GM10266 (cell line): Measurements from ENCODE around the gene IL34.
A peak's percentile ranks its signal among the peaks of the same experiment; 100 is the strongest.

Source experiments
- DNase-seq: peaks from one replicate; pipeline ENCODE4 v3.0.0; 2012; ENCODE audit errors: extremely low spot score
- TF ChIP-seq, protein P1 (sequence below): IDR thresholded peaks from 2 replicates; pipeline ENCODE4 v1.5.1; 2012; ENCODE audit warnings: mild to moderate bottlenecking, low read depth; ENCODE audit not compliant: control insufficient read depth, insufficient read depth; ENCODE audit errors: missing control alignments

Gene IL34

DNA sequence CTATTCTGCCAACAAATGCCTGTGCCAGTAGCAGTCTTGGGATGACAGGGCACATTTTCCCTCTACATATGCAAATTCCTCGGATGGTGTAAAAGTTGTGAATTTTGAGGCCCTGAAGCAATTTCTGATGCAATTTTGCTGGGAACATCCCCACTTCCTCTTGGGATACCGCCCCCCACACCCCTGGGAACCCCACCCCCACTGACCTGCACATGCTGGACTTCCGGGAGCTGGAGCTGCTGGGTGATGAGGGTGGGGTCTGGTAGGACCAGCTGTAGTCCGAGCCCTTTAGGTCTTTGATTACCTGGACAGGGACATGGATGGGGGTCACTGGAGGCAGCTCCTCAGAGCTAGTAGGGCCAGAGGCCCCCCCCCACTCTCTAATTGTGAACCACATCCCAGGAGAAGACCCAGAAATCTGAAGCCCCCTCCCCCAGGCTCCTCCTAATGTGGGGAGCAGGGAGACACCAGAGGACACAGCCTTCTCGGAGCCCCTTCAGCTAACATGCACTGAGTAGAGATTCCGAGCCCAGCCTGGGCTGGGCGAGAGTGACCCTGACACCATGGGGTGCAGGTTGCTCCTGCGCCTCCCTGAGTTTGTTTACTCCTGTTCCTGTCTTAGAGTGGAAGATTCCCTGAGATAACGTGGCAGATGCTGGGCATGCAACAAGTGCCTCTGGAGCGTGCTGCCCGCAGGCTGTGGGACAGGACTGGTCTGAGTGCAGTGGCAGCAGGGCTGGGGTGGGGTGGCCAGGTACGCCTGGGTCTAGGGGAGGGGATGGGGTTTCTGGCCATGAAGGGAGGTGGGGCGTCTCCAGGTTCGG is 30.5 kb downstream of the IL34 start:
- DNase-seq = no peak
- TF ChIP-seq, protein P1, sequence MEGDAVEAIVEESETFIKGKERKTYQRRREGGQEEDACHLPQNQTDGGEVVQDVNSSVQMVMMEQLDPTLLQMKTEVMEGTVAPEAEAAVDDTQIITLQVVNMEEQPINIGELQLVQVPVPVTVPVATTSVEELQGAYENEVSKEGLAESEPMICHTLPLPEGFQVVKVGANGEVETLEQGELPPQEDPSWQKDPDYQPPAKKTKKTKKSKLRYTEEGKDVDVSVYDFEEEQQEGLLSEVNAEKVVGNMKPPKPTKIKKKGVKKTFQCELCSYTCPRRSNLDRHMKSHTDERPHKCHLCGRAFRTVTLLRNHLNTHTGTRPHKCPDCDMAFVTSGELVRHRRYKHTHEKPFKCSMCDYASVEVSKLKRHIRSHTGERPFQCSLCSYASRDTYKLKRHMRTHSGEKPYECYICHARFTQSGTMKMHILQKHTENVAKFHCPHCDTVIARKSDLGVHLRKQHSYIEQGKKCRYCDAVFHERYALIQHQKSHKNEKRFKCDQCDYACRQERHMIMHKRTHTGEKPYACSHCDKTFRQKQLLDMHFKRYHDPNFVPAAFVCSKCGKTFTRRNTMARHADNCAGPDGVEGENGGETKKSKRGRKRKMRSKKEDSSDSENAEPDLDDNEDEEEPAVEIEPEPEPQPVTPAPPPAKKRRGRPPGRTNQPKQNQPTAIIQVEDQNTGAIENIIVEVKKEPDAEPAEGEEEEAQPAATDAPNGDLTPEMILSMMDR = no peak

DNA sequence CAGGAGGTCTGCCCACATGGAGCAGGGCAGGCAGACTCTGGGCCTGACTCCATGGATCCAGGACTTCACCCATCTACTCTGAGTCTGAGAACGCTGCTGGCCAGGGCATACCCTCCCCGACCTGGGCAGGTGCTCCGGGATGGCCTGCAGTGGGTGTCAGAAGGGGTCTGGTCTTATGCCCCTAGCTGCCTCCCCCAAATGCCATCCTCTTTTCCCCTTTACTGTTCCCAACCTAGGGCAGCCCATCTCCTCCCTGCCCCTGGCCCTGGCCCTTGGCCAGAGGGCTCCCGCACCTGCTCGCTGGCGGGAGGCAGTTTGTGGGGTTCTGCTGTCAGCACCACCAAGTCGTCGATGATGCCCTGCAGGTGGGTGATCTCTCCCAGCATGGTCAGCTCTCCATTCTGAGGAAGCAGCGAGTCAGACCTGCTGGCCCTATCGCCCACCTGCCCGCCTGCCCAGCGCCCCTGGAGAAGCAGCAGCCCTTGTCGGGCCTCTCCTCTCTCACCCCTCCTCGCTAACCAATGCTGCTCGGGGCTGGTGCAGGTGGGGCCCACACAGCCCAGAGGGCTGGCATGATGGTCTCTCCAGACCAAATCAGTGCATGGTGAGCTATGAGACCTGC is 31.3 kb downstream of the IL34 start:
- no peak for DNase-seq
- TF ChIP-seq, protein P1 = no peak

DNA sequence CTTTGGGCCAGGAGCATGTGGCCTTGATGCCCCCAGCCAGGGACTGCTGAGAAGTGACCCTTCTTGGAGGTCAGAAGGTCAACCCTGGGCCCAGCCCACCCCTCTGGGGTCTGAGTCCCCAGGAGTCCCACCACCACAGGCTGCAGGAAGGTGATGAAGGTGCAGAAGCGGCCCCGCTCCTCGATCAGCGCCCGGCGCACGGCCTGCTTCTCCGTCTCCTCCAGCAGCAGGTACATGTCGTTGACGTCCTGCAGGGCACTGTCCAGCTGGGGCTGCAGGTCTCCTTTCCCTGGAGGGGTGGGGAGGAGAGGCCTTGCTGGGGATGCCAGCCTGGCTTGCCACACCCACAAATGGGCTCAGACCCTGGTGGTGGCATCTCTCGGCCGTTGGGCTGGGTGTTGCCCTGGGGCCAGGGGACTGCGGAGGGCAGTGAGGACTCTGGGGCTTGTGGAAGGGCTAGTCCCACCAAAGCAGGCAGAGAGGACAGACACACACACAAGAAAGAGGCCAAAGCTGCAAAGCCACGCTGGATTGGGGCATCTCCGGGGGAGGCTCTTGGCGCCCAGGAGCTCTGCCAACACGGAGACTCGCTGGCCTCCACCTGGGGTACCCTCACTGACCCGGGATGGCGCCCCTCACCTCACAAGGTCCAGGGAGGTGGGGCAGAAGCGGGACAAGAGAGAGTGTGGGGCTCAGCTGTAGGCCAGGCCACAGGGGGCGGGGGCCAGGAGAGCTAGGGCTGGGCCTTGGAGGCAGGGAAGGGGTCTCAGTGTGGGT is 31.9 kb downstream of the IL34 start:
- TF ChIP-seq, protein P1 = no peak
- DNase-seq = no peak

DNA sequence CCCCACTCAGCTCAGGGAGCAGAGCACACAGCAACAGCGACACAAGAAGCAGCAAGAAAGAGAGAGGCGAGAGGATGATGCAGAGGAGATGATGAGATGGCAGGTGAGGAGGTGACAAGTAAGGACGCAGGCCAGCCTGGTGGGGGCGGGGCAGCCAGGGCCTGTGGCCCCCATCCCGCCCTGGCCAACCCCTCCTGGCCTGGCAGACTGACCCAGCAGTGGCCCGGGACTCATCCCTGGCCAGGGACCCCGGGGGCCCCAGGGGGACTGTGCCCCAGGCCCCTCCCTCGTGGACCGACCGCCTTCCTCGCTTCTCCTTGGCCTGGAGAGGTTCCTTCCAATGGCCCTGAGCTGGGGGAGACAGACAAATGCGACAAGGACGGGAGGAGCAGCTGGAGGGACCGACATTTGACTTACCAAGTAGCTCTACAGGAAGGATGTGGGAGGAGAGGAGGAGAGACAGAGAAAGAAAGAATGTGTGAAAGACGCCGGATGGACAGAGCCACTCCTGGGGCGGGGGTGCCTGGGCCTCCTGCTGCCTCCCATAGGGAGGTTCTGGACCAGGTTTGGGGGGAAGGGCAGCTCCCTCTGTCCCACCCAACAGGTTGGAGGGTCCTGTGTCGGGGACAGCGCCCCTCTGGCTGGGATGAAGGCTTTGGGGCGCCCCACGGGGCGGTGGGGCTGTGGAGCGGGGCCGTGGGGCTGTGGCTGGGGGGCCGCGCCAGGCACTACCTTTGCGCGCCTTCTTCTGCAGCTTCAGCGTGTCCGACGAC is 32.7 kb downstream of the IL34 start:
- TF ChIP-seq, protein P1 = no peak
- DNase-seq = no peak

DNA sequence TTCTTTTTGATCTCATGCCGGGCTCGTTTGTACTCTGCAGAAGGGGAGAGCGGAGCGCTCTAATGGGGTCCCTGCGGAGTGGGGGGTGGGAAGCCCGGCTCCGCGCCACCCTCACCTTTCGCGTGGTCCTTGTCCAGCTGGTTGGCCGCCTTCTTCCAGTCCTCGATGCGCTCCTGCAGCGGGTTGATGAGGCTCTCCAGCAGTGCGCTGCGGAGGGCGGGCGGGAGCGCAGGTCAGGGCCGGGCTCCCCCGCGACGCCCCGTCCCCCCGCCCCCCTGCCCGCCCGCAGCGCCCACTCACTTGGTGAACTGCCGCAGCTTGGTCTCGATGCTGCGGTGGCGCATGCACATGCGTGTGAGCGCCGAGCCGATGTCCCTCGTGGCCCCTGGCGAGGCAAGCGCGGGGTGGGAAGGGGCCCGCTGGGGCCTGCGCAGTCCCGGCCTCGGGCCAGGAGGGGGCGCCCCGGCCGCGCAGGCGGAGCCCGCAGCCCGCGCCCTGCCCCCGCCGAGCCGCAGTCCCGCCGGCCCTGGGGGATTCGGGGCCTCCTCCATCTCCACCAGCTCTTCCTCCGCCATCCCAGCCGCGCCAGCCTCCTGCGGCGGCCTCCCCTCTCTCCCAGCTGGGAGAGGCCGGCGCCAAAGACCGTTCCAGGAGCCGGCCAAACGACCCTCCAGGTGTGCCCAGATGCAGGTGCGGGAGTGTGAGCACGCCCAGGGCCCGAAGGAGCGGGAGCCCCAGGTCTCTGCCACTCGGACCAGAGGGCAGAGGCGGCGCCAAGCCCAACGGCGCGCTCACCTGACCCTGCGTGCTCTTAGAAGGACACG is 33.5 kb downstream of the IL34 start:
- DNase-seq = peak; percentile 63
- TF ChIP-seq, protein P1 = peak; percentile 30

DNA sequence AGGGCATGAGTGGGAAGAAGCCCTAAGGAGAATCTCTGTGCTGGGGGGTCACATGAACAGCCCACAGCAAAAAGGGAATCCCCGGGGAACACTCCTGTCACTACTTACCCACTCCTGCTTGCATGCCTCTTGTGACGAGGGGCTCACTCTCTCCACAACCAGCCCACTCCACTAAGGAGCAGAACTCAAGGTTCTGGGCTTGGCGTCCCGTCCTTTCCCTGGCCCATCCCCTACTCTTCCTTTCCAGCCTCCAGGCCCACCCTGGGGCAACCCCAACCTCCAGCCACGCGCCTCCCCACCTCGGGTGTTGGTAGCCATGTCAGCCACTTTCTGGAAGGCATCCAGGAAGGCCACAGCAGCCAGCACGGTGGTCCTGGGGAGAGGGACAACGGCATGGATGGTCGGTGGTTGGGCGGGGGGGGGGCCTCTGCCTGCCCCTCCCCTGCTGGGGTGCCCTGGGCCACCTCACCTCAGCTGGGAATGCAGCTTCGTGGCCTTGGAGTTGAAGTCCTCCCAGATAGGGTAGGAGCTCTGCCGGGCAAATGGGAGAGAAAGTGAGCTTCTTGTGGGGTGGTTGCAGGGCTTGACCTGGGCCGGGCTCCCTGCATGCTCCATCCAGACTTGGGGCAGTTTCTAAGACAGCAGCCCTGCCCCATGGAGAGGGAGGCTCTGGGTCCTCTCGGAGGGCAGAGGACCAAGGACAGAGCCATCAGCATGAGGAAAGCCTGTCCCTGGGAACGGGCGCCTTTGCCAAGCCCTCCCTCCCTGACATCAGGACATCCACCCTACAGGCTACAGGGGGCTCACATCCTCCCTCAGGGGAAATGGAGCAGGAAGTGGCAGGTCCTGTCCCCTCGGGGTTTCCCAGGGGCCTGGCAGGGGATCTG is 34.4 kb downstream of the IL34 start:
- TF ChIP-seq, protein P1 = no peak

More for the DNA sequence above, 34.4 kb downstream of the IL34 start:
- no peak for DNase-seq
